ENCODE data around the gene NPM1.
A peak's percentile ranks its signal among the peaks of the same experiment; 100 is the strongest.
"Not testable (repeated sequence)": the region's sequence is repeated elsewhere in the genome, so short reads cannot be mapped to it uniquely, and the experiment has no call there.

Gene NPM1

GRCh38 chr5:171413993-171414392 lies 26.3 kb downstream of the NPM1 start:
- DNase-seq, result not testable (repeated sequence)

DNA sequence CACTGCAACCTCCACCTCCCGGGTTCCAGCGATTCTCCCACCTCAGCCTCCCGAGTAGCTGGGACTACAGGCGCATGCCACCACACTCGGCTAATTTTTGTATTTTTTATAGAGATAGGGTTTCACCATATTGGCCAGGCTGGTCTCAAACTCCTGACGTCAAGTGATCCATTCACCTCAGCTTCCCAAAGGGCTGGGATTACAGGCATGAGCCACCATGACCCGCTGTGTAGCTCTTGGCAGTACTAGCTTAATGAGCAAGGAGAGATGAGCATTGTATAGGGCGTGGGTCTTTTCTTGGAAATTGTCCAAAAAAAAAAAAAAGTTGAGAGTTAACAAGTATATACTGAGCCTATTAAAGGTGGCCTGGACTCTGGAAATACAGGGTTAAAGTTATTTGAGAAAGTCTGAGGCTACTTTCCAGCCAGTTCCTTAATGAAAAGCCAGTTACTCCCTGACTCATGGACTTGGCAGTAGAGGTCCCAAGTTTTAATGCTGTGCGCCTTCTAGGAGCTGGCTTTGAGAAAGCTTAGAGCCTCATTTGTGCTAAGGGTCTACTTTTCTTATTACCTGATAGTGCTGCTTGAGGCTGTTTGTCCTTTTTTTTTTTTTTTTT lies 27.6 kb downstream of the NPM1 start:
- no peak for DNase-seq

GRCh38 chr5:171416160-171417049 lies 28.8 kb downstream of the NPM1 start:
- no peak for DNase-seq

DNA sequence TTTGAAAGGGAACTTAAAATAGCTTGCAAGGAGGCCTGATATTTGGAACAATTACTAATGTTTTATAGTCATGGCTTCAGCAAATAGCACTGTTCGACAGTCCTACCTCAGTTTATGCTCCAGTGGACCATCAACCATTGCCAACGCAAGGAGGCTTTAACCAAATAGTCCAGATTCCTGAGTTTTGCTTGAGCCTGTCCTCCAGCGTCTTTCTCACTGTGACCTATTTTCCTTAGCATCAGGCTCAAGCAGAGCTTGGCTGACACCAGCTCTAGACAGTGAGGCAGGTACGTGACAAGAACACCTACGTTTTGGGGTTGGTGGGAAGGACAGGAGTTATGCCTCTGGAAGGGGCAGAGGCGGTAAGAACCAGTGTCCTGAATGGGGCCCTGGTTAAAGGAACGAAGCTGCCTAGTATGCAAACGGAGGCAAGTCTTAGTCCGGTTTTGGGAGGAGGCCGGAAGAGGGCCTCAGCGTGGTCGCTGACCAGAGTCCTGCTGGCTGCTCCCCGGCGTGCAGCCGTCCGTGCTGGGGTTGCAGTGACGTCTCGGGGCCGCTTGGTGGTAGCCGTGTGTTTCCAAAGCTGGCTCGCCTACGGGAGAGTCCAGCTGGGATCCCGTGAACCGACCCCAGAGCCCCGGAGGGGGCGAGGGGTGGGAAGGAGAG lies 30.8 kb downstream of the NPM1 start:
- peak; percentile 72 for DNase-seq

DNA sequence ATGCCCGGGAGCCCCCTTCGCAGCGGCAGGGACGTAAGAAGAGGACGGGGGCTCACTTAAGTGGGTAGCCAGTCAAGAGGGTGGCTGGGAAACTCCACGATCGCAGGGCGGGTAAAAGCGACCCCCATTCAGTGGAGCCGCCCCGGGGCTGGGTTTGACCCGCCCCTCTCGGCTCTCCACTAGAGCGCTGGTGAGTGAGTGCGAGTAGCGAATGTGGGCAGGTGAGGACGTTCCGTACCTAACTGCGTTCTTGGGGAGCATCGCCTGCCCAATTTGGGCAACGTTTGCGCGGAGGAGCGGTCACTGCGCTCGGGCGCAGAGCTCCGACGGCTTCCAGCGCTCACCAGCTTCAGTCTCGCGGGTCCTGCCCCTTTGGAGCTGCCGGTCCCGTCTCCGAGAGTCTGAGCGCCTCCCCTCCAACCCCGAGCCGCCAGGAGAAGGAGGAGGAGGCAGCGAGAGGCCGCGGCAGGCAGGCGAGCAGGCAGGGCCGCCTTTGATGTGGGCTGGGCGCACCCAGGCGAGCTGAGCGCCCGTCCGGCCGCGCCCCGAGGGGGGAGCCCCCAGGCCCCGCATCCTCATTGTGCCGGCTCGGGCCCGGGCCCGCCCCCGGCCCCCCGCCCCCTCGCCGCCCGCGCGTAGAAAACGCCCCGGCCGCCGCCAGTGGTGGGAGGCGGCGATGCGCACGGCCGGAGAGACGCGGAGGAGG lies 31.5 kb downstream of the NPM1 start, which contains the start of gene FGF18:
Gene FGF18 (plus strand): TSS at position 666 of the 706 bp plus-strand sequence. CDS start 553 bp downstream, outside the sequence.
- DNase-seq, result peak; percentile 30

DNA sequence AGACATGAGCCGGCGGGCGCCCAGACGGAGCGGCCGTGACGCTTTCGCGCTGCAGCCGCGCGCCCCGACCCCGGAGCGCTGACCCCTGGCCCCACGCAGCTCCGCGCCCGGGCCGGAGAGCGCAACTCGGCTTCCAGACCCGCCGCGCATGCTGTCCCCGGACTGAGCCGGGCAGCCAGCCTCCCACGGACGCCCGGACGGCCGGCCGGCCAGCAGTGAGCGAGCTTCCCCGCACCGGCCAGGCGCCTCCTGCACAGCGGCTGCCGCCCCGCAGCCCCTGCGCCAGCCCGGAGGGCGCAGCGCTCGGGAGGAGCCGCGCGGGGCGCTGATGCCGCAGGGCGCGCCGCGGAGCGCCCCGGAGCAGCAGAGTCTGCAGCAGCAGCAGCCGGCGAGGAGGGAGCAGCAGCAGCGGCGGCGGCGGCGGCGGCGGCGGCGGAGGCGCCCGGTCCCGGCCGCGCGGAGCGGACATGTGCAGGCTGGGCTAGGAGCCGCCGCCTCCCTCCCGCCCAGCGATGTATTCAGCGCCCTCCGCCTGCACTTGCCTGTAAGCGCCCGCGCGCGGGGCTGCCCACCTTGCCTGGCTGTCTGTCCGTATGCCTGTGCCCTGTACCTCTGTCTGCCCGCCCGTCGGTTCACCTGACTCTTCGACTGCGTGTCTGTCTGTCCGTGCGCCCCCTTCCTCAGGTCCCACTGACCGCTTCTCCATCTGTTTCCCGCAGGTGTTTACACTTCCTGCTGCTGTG lies 32.2 kb downstream of the NPM1 start:
- peak; percentile 73 for DNase-seq

GRCh38 chr5:171420431-171421241 lies 33.0 kb downstream of the NPM1 start:
- DNase-seq, result peak; percentile 66

- peak; percentile 54 for DNase-seq
Observed at GRCh38 chr5:171421331-171422262, 33.9 kb downstream of the NPM1 start.

DNA sequence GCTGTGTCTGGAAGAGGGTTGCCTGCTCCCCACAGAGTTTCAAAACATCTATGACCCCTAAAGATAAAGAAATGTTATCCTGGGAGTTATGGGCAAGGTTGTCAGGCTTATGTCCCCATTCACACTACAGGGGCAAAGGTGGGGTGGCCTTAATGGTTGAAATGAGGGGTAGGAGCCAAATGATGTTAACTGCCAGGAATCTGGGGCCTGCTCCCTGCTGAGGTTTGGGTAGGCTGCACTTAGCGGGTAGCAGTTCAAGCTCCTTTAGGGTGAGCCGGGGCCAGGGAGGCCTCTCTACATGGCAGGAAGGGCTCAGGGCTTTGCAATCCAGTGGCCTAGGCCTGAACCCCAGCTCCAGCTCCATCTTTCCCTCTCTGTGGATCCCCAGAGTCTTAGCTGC lies 34.8 kb downstream of the NPM1 start:
- no peak for DNase-seq

DNA sequence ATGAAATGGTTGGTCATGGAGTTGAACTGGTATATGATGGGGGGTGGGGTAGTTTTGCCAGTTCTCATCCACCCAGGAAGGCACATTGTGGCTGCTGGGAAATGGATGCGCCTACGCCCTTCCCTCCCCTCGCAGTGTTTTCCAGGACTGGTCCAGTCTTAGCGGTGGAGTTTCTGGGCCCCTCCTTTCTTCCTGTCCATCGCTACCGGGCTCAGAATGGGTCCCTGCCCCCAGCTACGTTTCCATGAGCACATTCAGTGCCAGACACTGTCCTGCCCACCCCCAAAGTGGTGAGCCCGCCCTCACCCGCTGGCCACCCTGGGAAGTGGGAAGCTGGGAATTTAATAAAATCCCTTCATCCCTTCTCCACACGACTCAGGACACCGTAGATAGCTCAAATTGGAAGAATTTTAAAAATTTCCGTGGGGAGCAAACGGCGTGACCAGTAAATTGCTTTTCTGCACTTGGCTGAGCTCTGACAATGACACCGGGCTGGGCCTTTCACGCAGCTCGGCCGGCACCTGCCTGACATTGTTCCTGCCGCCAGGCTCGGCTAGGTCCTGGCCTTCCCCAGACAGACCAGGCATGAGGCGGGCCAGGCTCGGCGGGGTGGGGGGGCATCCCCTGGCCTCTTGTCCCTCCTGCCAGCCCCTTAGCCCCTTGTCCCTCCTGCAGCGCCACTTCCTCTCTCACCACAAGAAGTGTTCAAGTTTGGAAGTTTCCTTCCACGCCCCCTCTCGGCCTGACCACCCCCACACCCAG lies 35.4 kb downstream of the NPM1 start:
- DNase-seq, result no peak

- DNase-seq, result no peak
Observed at GRCh38 chr5:171424726-171425125, 37.1 kb downstream of the NPM1 start.

DNA sequence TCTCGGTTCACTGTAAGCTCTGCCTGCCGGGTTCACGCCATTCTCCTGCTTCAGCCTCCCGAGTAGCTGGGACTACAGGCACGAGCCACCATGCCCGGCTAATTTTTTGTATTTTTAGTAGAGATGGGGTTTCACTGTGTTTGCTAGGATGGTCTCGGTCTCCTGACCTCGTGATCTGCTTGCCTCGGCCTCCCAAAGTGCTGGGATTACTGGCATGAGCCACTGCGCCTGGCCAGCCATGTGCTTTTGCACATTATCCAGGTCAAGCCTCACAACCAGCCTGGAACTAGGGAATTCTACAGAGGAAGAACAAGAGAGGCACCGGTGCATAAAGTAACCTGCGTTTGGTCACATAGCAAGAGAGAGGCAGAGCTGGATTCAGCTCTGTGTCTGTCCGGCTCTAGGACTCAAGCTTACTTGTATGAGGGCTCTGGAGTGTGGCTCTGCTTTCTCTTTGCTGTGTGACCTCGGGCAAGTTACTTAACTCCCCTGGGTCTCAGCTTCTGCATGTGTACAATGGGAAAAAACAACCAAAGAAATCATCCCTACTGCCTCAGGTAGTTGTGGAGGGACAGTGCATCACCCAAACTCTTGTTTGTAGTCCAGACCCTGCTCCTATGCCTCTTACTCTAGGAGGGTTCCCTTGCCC lies 38.1 kb downstream of the NPM1 start:
- DNase-seq, result no peak

- DNase-seq, result no peak
Observed at GRCh38 chr5:171426266-171426665, 38.6 kb downstream of the NPM1 start.

DNA sequence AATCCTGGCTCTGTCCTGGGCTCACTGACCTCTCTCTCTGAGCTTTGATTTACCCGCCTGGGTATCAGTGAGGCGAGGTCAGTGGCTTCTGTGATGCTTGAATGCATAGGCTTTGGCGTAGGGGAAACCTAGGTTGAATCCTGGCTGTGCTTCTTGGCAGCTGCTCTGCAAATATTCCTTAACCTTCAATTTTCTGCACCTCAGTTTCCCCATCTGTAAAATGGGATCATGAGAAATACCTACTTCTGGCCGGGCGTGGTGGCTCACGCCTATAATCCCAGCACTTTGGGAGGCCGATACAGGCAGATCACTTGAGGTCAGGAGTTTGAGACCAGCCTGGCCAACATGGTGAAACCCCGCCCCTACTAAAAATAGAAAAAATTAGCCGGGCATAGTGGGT lies 39.0 kb downstream of the NPM1 start:
- DNase-seq, result no peak

DNA sequence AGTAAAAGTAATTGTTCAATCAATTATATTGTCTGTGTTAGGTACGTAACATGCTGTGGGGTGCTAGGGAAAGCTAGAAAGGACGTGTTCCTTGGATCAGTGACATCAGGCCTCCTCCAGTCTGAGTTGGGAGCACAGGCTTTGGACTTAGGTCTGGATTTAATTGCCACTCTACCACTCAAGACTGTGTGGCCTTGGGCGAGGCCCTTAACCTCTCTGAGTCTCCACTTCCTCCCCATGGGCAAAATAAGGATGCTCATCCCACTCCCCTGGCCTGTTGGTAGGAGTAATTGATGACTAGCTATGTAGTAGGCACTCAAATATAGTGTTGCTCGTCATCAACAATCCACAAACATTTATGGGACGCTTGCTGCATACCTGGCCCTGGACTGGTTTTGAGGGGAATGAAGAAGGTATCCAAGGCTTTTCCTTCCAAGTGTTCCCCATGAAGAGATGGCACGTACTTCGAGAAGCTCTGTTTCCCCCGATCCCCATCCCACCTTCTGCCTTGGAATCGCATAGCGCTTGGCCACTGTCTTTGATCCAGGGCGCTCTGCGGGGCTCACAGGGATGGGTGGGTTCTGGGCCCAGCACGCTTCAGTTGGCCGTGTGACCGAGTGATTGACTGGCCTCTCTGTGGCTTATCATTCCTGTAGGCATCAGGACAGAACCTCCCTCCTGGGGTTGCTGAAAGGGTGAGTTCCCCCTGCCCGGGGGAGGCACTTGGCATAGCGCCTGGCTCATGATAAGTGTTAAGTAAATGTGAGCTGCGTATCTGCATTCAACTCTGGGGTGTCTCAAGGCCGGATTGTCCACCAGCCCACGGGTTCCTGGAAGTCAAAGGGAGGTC lies 39.9 kb downstream of the NPM1 start:
- DNase-seq, result no peak

GRCh38 chr5:171428168-171428696 lies 40.6 kb downstream of the NPM1 start:
- DNase-seq, result no peak

DNA sequence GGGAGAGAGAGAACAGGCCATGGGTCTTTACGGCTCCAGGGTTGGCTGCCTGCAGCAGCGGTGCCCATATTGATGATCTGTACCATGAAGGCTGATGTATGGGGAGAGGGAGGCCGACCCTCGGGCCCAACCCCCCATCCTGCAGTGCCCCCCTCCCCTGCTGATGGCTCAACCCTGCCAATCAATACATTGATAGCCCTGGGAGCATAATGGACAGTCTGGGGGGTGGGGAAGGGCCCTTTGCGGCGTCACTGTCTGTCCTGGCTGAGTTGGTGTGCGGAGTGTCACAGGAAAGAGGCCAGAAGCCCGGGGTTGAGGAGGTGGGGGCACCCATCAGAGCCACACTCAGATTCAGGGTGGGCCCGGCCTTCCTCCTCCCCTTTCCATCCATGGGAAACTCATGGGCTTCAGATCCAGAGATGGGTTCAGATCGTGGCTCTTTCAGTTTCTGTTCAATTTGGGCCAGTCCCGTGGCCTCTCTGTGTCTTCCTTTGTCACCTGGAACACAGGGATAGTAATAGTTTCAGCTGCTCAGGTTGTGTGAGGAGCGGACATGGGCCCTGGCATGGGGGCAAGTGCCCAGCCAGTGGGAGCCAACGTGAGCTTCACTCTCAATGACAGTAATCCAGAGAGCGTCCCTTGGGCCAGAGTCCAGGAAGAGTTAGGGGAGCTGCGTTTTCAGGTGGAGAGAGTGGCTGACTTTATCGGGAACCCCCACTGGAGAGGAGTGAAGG lies 41.3 kb downstream of the NPM1 start:
- no peak for DNase-seq

Data from RPMI8226 (cell line).